DND-41 (cell line): ENCODE results near the gene PDCD4.

Source experiments
- EZH2 ChIP-seq: IDR thresholded peaks from 3 replicates; pipeline ENCODE4 v1.6.1; 2012; ENCODE audit warnings: borderline replicate concordance, low read depth, mild to moderate bottlenecking, moderate library complexity, low read length, inconsistent platforms; ENCODE audit not compliant: severe bottlenecking
- TF ChIP-seq, protein P1 (sequence below): IDR thresholded peaks from 2 replicates; pipeline ENCODE4 v1.5.1; 2012; ENCODE audit warnings: borderline replicate concordance, low read length, moderate library complexity, mild to moderate bottlenecking; ENCODE audit not compliant: poor library complexity, severe bottlenecking; ENCODE audit errors: extremely low read depth

DNA sequence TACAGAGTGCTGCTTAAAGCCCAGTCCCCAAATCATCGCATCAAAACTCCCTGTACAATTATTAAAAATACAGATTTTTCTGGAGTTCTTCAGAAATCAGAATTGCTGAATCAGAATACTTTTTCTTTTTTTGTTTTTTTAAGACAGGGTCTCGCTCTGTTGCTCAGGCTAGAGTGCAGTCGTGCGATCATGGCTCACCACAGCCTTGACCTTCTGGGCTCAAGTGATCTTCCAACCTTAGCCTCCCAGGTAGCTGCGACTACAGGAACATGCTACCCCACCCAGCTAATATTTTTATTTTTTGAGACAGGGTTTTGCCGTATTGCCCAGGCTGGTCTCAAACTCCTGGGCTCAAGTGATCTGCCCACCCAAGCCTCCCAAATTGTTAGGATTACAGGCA is 43.3 kb downstream of the PDCD4 start:
- TF ChIP-seq EZH2: no peak
- TF ChIP-seq, protein P1, sequence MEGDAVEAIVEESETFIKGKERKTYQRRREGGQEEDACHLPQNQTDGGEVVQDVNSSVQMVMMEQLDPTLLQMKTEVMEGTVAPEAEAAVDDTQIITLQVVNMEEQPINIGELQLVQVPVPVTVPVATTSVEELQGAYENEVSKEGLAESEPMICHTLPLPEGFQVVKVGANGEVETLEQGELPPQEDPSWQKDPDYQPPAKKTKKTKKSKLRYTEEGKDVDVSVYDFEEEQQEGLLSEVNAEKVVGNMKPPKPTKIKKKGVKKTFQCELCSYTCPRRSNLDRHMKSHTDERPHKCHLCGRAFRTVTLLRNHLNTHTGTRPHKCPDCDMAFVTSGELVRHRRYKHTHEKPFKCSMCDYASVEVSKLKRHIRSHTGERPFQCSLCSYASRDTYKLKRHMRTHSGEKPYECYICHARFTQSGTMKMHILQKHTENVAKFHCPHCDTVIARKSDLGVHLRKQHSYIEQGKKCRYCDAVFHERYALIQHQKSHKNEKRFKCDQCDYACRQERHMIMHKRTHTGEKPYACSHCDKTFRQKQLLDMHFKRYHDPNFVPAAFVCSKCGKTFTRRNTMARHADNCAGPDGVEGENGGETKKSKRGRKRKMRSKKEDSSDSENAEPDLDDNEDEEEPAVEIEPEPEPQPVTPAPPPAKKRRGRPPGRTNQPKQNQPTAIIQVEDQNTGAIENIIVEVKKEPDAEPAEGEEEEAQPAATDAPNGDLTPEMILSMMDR: no peak
